OCI-LY1 (cell line): ENCODE data around the gene MDM4.
"Not testable (repeated sequence)": the region's sequence is repeated elsewhere in the genome, so short reads cannot be mapped to it uniquely, and the experiment has no call there.

Experiments
- H2AFZ ChIP-seq: fragments of 200-600 bp; sonication (generic), shearing (Covaris generic); 2 replicates; pipeline ENCODE4 v1.6.0; 2014; ENCODE audit warnings: antibody characterized with exemption, mild to moderate bottlenecking, low read length
- H3F3A ChIP-seq: fragments of 200-600 bp; sonication (generic), shearing (Covaris generic); 2 replicates; pipeline ENCODE4 v1.6.0; 2014; ENCODE audit warnings: mild to moderate bottlenecking, antibody characterized with exemption, low read length, moderate library complexity; ENCODE audit not compliant: insufficient read depth
- H3K27ac ChIP-seq: fragments of 200-600 bp; sonication (generic); 2 replicates; pipeline ENCODE4 v1.5.1; 2014; ENCODE audit warnings: low read length, mixed run types, mild to moderate bottlenecking, low read depth; ENCODE audit not compliant: poor library complexity, severe bottlenecking
- H3K27me3 ChIP-seq: fragments of 200-600 bp; sonication (generic); 2 replicates; pipeline ENCODE4 v1.6.0; 2014; ENCODE audit warnings: antibody characterized with exemption, mild to moderate bottlenecking, low read length, moderate library complexity; ENCODE audit not compliant: insufficient read depth
- H3K36me3 ChIP-seq: fragments of 200-600 bp; sonication (generic); 2 replicates; pipeline ENCODE4 v1.6.1; 2014; ENCODE audit warnings: mild to moderate bottlenecking, antibody characterized with exemption, low read length, moderate library complexity, mixed read lengths; ENCODE audit not compliant: insufficient read depth
- H3K4me1 ChIP-seq: fragments of 200-600 bp; sonication (generic); 2 replicates; pipeline ENCODE4 v1.5.1; 2014; ENCODE audit warnings: mild to moderate bottlenecking, low read length, moderate library complexity; ENCODE audit not compliant: insufficient read depth, severe bottlenecking
- H3K4me2 ChIP-seq: fragments of 200-600 bp; sonication (generic), shearing (Covaris generic); 2 replicates; pipeline ENCODE4 v1.6.1; 2014; ENCODE audit warnings: low read length
- H3K4me3 ChIP-seq: fragments of 200-600 bp; sonication (generic); 2 replicates; pipeline ENCODE4 v1.5.1; 2014; ENCODE audit warnings: low read length, low read depth, mild to moderate bottlenecking, mixed read lengths; ENCODE audit not compliant: poor library complexity, severe bottlenecking
- H3K79me2 ChIP-seq: fragments of 200-600 bp; shearing (Covaris generic); 2 replicates; pipeline ENCODE4 v1.6.1; 2016; ENCODE audit warnings: mixed run types, low read length, mixed read lengths; ENCODE audit not compliant: insufficient read depth
- H3K9ac ChIP-seq: fragments of 200-600 bp; sonication (generic), shearing (Covaris generic); 2 replicates; pipeline ENCODE4 v1.6.1; 2014; ENCODE audit warnings: mild to moderate bottlenecking, low read length, mixed read lengths
- H3K9me2 ChIP-seq: fragments of 200-600 bp; sonication (generic), shearing (Covaris generic); 2 replicates; pipeline ENCODE4 v1.6.1; 2014; ENCODE audit warnings: low read depth, mild to moderate bottlenecking, low read length, mixed read lengths
- H3K9me3 ChIP-seq: fragments of 200-600 bp; shearing (Covaris generic); 2 replicates; pipeline ENCODE4 v1.6.1; 2014; ENCODE audit warnings: low read length, mixed read lengths
- H4K20me1 ChIP-seq: fragments of 200-600 bp; sonication (generic), shearing (Covaris generic); 2 replicates; pipeline ENCODE4 v1.6.0; 2016; ENCODE audit warnings: mild to moderate bottlenecking, low read length; ENCODE audit not compliant: insufficient read depth
- EZH2 ChIP-seq: fragments of 200-600 bp; sonication (generic), shearing (Covaris generic); IDR thresholded peaks from 2 replicates; pipeline ENCODE4 v1.8.0; 2017; ENCODE audit warnings: borderline replicate concordance, mixed run types, mild to moderate bottlenecking, antibody characterized with exemption, low read length, moderate library complexity, mixed read lengths
- TF ChIP-seq, protein P1 (sequence below): fragments of 200-600 bp; sonication (generic), shearing (Covaris generic); IDR thresholded peaks from 2 replicates; pipeline ENCODE4 v1.5.1; 2017; ENCODE audit warnings: mild to moderate bottlenecking, antibody characterized with exemption, low read length, moderate library complexity, mixed read lengths

The MDM4 gene

DNA sequence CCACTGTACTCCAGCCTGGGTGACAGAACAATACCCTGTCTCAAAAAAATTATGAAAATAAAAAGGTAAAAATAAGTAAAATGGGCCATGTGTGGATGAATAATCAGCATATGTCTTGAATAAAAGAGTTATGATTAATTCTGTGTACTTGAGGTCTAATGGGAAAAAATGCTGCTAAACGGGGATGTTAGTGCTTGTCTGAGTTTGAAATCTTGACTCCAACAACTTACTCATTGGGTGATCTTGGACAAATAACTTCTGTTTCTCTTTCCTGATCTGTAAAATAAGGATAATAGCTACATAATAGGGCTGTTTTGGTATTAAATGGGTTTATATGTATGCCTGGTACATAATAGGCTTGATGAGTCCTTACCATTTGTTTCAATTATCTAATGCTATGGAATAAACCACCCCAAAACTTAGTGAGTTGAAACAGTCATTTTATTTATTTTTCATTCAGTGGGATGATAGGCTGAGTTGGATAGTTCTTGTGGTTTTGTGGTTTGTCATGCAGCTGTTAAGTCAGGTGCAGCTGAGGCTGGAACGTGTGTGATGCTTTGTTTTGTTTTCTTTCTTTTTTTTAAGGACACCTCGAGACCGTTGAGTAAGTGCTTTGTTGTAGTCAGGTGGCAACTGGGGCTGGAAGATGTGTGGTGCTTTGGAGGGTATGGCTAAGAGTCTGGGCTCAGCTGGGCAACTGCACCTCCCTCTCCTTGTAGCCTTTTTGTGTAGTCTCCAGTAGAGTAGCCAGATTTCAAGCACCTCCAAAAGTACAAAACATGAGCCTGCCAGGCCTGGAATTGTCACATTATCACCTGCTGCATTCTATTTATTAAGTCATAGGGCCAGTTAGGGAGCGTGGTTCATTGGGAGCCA, 4.9 kb downstream of the MDM4 start:
- H3K4me3 ChIP-seq, result peak overlapping the region; percentile 45
- no peak overlapping the region for H2AFZ ChIP-seq
- no peaks in the 10 kb centered on the region for H3K27me3 ChIP-seq
- H3K9ac ChIP-seq, result peak overlapping the region; percentile 68
- H3K36me3 ChIP-seq, result peaks cover 71% of the 10 kb centered on the region
- peak overlapping the region; percentile 97 for H3K27ac ChIP-seq
- no peaks in the 10 kb centered on the region for H3K9me2 ChIP-seq
- no peak for TF ChIP-seq EZH2
- H3K4me1 ChIP-seq, result peaks cover 81% of the 10 kb centered on the region
- H3K4me2 ChIP-seq, result peak overlapping the region; percentile 67
- H3F3A ChIP-seq, result peaks cover 17% of the 10 kb centered on the region
- peaks cover 12% of the 10 kb centered on the region; the same call in 1 of the 2 replicates for H3K9me3 ChIP-seq
- H3K79me2 ChIP-seq, result peaks cover 66% of the 10 kb centered on the region
- H4K20me1 ChIP-seq, result no peaks in the 10 kb centered on the region

DNA sequence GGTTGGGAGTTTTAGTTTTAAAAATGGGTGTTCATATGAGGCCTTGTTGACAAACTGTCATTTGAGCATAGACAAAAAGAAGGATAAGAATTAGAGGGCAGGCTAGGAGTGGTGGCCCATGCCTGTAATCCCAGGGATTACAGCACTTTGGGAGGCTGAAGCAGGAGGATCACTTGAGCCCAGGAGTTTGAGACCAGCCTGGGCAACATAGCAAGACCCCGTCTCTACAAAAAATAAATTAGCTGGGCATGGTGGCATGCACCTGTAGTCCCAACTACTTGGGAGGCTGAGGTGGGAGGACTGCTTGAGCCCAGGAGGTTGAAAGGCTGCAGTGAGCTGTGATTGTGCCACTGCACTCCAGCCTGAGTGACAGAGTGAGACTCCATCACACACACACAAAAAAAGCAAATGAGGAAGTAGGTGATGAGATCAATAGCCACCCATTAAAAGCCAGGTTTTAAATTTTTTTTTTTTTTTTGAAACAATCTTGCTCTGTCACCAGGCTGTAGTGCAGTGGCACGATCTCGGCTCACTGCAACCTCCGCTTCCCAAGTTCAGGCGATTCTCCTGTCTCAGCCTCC, 5.8 kb downstream of the MDM4 start:
- Histone ChIP-seq H3K4me1 (peaks cover 82% of the 10 kb centered on the region), H3K4me3 (peak overlapping the region; percentile 45), H3K79me2 (peaks cover 62% of the 10 kb centered on the region), H3K4me2 (peak overlapping the region; percentile 67), H3K9ac (peak overlapping the region; percentile 68), H3K9me3 (peaks cover 12% of the 10 kb centered on the region; the same call in 1 of the 2 replicates), H3K36me3 (peaks cover 76% of the 10 kb centered on the region), H3F3A (peaks cover 17% of the 10 kb centered on the region), H3K27ac (peak overlapping the region; percentile 97)
- not testable (repeated sequence) for H3K9me2 ChIP-seq, H3K27me3 ChIP-seq, H2AFZ ChIP-seq, H4K20me1 ChIP-seq

DNA sequence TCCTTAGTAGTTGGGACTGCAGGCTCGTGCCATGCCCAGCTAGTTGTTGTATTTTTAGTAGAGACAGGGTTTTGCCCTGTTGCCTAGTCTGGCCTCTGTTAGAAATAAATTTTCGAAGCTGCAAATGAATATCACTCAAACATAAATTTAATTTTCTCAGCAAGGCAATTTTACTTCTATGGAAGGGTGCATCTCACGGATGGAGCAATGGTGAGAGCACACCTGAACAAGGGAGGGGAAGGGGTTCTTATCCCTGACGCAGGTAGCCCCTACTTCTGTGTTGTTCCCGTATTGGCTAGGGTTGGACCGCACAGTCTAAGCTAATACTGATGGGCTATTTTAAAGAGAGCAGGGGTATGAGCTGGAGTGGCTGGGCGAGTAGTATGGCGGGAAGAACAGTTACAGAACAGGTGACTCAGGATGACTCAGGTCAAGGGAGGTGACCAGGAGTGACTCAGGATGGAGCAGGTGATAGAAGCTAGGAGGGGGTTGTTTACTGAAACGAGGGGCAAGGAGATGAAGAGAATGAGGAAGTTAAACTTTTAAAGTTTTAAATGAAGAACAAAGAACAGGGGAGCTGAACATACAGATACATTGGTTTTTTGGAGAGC, 7.5 kb downstream of the MDM4 start:
- no peak overlapping the region for H3K4me3 ChIP-seq
- H2AFZ ChIP-seq, result no peak overlapping the region
- peaks cover 73% of the 10 kb centered on the region for H3K4me1 ChIP-seq
- H3K79me2 ChIP-seq, result peaks cover 45% of the 10 kb centered on the region
- TF ChIP-seq, protein P1, sequence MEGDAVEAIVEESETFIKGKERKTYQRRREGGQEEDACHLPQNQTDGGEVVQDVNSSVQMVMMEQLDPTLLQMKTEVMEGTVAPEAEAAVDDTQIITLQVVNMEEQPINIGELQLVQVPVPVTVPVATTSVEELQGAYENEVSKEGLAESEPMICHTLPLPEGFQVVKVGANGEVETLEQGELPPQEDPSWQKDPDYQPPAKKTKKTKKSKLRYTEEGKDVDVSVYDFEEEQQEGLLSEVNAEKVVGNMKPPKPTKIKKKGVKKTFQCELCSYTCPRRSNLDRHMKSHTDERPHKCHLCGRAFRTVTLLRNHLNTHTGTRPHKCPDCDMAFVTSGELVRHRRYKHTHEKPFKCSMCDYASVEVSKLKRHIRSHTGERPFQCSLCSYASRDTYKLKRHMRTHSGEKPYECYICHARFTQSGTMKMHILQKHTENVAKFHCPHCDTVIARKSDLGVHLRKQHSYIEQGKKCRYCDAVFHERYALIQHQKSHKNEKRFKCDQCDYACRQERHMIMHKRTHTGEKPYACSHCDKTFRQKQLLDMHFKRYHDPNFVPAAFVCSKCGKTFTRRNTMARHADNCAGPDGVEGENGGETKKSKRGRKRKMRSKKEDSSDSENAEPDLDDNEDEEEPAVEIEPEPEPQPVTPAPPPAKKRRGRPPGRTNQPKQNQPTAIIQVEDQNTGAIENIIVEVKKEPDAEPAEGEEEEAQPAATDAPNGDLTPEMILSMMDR, result no peak
- no peak for TF ChIP-seq EZH2
- no peak overlapping the region; the same call in 1 of the 2 replicates for H3K9ac ChIP-seq
- H4K20me1 ChIP-seq, result no peaks in the 10 kb centered on the region
- H3K27me3 ChIP-seq, result no peaks in the 10 kb centered on the region
- H3K27ac ChIP-seq, result peak overlapping the region; percentile 97
- H3K9me3 ChIP-seq, result peaks cover 12% of the 10 kb centered on the region; the same call in 1 of the 2 replicates
- peaks cover 77% of the 10 kb centered on the region for H3K36me3 ChIP-seq
- H3F3A ChIP-seq, result peaks cover 17% of the 10 kb centered on the region
- H3K4me2 ChIP-seq, result no peak overlapping the region; the same call in 1 of the 2 replicates
- H3K9me2 ChIP-seq, result no peaks in the 10 kb centered on the region

DNA sequence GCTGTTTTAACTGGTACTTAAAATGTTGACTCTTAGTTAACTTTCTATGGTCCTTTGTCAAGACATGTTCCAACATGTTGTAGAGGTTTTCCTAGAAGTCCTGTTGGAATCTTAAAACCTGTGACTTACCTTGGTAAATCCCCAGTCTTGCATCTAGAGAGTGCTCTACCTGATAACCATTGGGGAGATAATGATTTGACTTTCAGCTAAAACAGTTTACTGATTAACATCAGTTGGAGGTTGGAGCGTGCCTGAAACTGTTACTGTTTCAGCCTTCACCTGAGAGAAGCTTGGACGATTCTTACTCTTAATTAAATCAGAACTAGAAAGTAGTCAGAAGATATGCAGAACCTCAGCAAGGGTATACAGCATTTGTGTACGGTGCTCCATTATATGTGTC, 8.8 kb downstream of the MDM4 start:
- H3K9me3 ChIP-seq, result peaks cover 8% of the 10 kb centered on the region; the same call in 1 of the 2 replicates
- no peak overlapping the region for H2AFZ ChIP-seq
- H3K4me2 ChIP-seq, result no peak overlapping the region
- no peaks in the 10 kb centered on the region for H3K9me2 ChIP-seq
- no peak overlapping the region for H3K4me3 ChIP-seq
- H3F3A ChIP-seq, result peaks cover 13% of the 10 kb centered on the region
- H3K27ac ChIP-seq, result peak overlapping the region; percentile 97
- H3K27me3 ChIP-seq, result no peaks in the 10 kb centered on the region
- peaks cover 69% of the 10 kb centered on the region for H3K4me1 ChIP-seq
- TF ChIP-seq, protein P1, result no peak
- TF ChIP-seq EZH2, result no peak
- peaks cover 77% of the 10 kb centered on the region for H3K36me3 ChIP-seq
- peaks cover 38% of the 10 kb centered on the region for H3K79me2 ChIP-seq
- no peaks in the 10 kb centered on the region for H4K20me1 ChIP-seq
- no peak overlapping the region for H3K9ac ChIP-seq
